ENCODE results near the gene STIMATE.

Gene STIMATE

DNA sequence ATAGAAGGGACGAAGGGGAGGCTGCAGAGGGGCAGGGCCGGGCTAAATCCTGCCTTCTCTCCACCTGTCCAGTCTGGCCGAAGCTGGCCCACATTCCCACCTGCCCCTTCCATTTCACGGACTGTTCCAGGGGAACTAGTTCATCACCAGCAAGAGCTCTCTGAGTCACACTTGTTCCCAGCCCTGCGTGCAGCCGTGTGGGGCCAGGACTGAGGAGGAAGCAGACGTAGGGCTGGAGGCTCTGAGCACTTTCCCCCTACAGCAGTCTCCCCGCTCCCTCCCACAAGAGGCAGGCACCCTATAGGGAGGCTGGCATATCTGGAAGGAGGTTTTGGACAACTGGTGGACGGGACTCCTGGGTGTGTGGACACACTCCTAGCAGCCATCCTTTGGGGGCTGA is 69.9 kb downstream of the STIMATE start:
- in situ Hi-C loops (cut with HindIII; ENCODE audit: low sequenced_read_pairs): no loop called here
- H3K4me3 ChIP-seq (ENCODE audit: low read depth, low read length): no peak overlapping the region
- DNase-seq (ENCODE audit: low read depth, low spot score): peak; percentile 28
- TF ChIP-seq CTCF (IDR thresholded peaks at IDR 0.05; ENCODE audit: low read depth, low read length): no peak

DNA sequence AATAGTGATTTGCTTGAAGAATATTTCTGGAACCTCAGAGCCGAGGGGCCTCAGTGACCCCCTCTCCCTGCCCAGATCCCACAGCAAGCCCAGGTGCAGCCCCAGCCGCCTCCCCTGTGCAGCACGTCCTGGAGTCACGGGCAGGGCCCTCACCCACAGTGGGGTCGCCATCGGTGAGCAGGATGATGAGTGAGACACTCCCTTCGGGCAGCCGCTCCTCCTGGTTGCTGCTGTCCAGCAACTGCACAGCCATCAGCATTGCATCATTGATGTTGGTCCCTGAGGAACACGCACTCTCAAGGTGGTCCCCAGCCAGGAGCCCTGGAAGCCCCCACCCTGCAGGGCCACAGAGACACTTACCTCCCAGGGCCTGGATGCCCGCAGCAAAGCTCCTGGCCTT is 73.3 kb downstream of the STIMATE start:
- no peak for TF ChIP-seq CTCF (IDR thresholded peaks at IDR 0.05; ENCODE audit: low read depth, low read length)
- DNase-seq (ENCODE audit: low read depth, low spot score): no peak
- no peak overlapping the region for H3K4me3 ChIP-seq (ENCODE audit: low read depth, low read length)
- in situ Hi-C loops (cut with HindIII; ENCODE audit: low sequenced_read_pairs): no loop called here

GRCh38 chr3:52822363-52822762 is 75.0 kb downstream of the STIMATE start:
- no peak for TF ChIP-seq CTCF (IDR thresholded peaks at IDR 0.05; ENCODE audit: low read depth, low read length)
- no peak for DNase-seq (ENCODE audit: low read depth, low spot score)
- in situ Hi-C loops (cut with HindIII; ENCODE audit: low sequenced_read_pairs): no loop called here
- H3K4me3 ChIP-seq (ENCODE audit: low read depth, low read length): no peak overlapping the region

GRCh38 chr3:52820736-52821135 is 76.6 kb downstream of the STIMATE start:
- in situ Hi-C loops (cut with HindIII; ENCODE audit: low sequenced_read_pairs): no loop called here
- peak; percentile 76 for TF ChIP-seq CTCF (IDR thresholded peaks at IDR 0.05; ENCODE audit: low read depth, low read length)
- peak; percentile 17 for DNase-seq (ENCODE audit: low read depth, low spot score)
- H3K4me3 ChIP-seq (ENCODE audit: low read depth, low read length): no peak overlapping the region

GRCh38 chr3:52819936-52820335 is 77.4 kb downstream of the STIMATE start:
- no peak for TF ChIP-seq CTCF (IDR thresholded peaks at IDR 0.05; ENCODE audit: low read depth, low read length)
- no peak overlapping the region for H3K4me3 ChIP-seq (ENCODE audit: low read depth, low read length)
- no peak for DNase-seq (ENCODE audit: low read depth, low spot score)
- in situ Hi-C loops (cut with HindIII; ENCODE audit: low sequenced_read_pairs): no loop called here

DNA sequence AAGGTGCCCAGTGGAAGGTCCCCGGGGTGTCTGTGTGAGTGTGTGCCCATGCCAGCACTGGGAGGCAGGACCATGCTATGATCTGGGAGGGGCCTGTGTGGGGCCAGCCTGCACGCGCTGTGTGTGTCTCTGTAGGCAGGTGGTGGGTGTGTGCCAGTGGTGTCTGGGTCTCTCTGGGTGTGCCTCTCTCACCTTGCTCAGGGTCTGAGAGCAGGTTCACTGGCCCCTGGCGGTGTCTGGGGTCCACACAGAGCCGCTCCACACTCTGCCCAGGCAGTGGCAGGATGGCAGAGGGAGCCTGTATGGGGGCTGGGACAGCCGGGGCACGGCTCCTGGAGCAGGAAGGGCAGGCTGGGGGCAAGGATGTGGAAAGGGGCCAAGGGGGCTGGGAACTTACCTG is 79.5 kb downstream of the STIMATE start:
- no peak overlapping the region for H3K4me3 ChIP-seq (ENCODE audit: low read depth, low read length)
- no peak for DNase-seq (ENCODE audit: low read depth, low spot score)
- in situ Hi-C loops (cut with HindIII; ENCODE audit: low sequenced_read_pairs): no loop called here
- no peak for TF ChIP-seq CTCF (IDR thresholded peaks at IDR 0.05; ENCODE audit: low read depth, low read length)

GRCh38 chr3:52817221-52817620 is 80.1 kb downstream of the STIMATE start:
- H3K4me3 ChIP-seq (ENCODE audit: low read depth, low read length): no peak overlapping the region
- TF ChIP-seq CTCF (IDR thresholded peaks at IDR 0.05; ENCODE audit: low read depth, low read length): no peak
- no peak for DNase-seq (ENCODE audit: low read depth, low spot score)
- in situ Hi-C loops (cut with HindIII; ENCODE audit: low sequenced_read_pairs): no loop called here
